ENCODE measurements around the gene RHCE. TPM values are rescaled to one million over a fixed set of nuclear protein-coding genes. Genes with fewer than 3 reads are reported as not detected.
A peak's percentile ranks its signal among the peaks of the same experiment; 100 is the strongest.
"Not testable (repeated sequence)": the region's sequence is repeated elsewhere in the genome, so short reads cannot be mapped to it uniquely, and the experiment has no call there.

Gene RHCE
- total RNA-seq, 2 donors from 2014 or later = 0.64 TPM; not detected in 1

DNA sequence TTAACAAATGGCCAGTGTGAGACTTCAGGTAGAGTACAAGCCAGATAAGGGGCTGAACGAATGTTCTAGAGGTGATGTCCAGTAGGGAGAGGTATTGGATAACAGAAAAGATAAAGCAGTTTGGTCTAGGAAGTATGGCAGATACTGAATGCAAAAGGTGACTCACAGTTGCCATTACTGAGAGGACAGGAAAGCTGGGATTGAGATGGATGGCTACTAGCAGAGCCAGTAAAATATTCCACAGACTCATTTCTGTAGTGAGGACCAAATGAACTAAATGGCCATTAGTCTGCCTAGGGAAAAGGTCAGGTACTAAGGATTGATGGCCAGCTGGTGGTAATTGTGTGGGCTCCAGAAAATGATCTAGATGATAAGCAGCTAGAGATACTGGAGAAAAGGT is 21.6 kb upstream of the RHCE start:
- DNase-seq (ENCODE audit: low spot score in 2 of 2) = no peak
- peak overlapping the region in 1 of 2 donors; percentile 52 for H3K27ac Mint-ChIP-seq
- peak in 1 of 2 donors; percentile 67 for ATAC-seq
- H3K36me3 Mint-ChIP-seq = peaks cover 0 to 8% of the 10 kb centered on the region in 2 donors
- no peaks in the 10 kb centered on the region for H3K9me3 Mint-ChIP-seq

DNA sequence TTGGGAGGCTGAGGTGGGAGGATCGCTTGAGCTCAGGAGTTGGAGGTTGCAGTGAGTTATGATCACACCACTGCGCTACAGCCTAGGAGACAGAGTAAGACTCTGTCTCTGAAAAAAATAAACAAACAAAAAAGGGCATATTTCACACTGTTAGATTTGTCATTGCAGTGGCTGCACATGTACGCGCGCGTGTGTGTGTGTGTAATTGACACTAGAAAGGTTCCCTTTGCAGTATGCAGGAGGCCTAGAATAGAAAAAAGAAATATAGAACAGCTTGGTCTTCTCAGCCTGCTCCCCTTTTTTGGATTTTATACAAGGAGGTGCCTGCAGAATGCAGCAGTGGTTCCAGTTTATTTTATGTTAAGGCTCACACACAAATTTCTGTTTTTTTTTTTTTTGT is 18.7 kb upstream of the RHCE start:
- ATAC-seq (no peak), DNase-seq (ENCODE audit: low spot score in 2 of 2) (no peak)
- Mint-ChIP-seq H3K27ac (no peak overlapping the region), H3K36me3 (peaks cover 0 to 8% of the 10 kb centered on the region in 2 donors), H3K9me3 (no peaks in the 10 kb centered on the region)

DNA sequence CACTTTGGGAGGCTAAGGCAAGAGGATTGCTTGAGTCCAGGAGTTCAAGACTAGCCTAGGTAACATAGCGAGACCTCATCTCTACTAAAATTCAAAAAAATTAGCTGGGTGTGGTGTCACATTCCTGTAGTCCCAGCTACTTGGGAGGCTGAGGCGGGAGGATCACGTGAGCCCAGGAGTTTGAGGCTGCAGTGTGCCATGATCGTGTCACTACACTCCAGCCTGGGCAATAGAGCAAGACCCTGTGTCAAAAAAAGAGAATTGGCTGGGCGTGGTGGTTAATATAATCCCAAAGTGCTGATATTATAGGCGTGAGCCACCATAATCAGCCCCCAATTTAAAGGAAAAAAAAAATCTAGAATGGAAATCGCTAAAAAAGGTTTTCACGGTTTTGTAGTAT is 17.0 kb upstream of the RHCE start:
- ATAC-seq (no peak), DNase-seq (ENCODE audit: low spot score in 2 of 2) (no peak)
- Mint-ChIP-seq H3K36me3 (no peaks in the 10 kb centered on the region), H3K9me3 (no peaks in the 10 kb centered on the region), H3K27ac (no peak overlapping the region)

DNA sequence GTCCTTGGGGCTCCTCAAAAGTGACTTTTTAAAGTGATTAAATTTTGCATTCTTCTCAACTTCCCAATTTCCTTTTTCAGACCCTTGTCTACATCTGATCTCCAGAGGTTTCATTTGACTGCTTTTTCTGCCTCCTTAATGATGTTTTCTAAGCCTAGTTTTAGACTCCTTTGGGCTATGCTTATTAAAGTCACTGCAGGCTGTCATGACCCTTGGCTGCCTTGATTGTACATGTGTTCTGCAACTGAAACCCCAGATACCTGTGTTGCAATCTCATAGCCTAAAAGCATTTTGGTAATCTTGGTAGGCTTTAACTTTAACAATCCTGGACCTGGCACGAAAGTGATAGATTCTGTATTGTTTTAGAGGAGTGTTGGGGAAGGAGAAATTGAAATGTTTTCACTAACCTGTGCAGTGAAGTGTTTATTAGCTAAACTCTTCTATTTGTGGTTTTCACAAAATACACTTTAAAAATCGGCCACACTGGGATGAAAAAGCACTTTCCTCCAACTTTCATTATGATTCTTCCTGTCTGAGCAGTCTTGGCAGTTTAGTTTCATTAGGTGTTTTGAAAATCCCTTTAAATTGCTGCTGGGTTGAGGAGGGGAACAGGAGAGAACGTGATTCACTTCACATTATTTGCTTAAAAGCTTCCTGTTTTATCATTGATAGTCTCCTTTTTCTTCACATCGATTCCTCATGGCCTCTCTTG is 14.9 kb upstream of the RHCE start:
- Mint-ChIP-seq H3K9me3 (no peaks in the 10 kb centered on the region), H3K27ac (peak overlapping the region; percentile 6 to 80), H3K36me3 (peaks cover 0 to 1% of the 10 kb centered on the region in 2 donors)
- ATAC-seq = peak; percentile 34 to 71
- DNase-seq (ENCODE audit: low spot score in 2 of 2) = no peak

DNA sequence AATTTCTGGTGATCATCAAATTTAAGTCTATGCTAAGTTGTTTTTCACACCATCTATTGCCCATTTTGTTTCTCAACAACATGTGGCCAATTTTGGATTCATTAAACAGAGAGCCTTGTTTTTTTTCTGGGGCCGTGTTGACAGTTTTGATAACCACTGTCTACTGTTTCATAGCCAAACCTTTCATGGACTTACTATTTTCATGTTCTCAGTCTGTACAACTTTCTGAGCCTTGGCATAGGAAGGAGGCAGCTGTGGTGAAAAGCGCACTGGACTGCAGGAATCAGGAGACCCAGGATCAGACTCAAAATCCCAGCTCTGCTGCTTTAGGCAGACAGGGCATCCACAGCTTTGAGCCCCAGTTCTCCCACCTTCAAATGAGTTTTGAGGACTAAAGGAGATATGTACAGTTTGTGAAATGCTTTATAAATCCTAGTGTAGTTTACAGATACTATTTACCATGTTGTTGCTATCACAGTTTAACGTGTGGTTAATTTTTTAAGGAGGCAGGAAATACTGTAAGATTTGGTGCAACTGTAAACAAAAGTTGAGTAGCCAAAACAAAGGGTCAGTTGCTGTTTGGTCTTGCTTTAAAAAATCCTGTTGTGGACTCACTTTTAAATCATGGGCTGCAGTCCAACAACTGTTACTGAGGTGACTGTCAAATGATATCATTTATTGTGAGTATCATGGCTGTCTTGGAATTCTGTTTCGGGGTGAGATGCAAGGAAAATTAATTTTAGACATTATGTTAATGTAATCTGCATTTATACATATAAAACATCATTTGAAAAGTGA is 13.0 kb upstream of the RHCE start:
- Mint-ChIP-seq H3K9me3 (no peaks in the 10 kb centered on the region), H3K27ac (no peak overlapping the region), H3K36me3 (peaks cover 0 to 5% of the 10 kb centered on the region in 2 donors)
- DNase-seq (ENCODE audit: low spot score in 2 of 2) (no peak), ATAC-seq (no peak)

DNA sequence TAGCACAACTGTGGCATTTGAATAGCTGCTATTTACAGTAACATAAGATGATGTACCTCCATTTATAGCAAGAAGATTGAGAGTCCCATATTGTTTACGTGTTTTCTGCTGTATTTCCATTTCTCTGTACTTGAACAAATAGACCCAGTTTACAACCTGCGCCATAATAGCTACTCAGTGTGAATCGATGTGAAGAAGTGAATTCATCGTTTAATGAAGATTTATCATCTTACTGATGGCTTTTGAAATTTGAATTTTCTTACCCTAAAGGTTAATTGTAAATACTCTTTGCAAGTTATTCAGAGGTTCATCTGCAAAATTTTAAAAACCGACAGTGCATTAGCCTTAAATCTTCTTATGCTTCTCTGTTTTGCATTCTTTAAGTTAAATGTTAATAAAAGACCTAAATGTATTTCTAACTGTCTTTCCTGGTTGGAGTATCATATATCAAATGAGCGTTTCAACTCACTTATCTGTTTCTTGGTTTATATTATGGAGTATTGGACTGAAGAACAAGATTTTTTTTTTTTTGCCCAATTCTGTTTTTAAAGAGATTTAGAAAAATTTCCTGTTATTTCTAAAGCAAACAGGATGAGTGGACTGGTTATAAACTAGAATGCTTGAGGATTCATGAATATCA is 12.2 kb upstream of the RHCE start:
- Mint-ChIP-seq H3K9me3 (no peaks in the 10 kb centered on the region), H3K27ac (no peak overlapping the region), H3K36me3 (peaks cover 0 to 5% of the 10 kb centered on the region in 2 donors)
- ATAC-seq (no peak), DNase-seq (ENCODE audit: low spot score in 2 of 2) (no peak)

DNA sequence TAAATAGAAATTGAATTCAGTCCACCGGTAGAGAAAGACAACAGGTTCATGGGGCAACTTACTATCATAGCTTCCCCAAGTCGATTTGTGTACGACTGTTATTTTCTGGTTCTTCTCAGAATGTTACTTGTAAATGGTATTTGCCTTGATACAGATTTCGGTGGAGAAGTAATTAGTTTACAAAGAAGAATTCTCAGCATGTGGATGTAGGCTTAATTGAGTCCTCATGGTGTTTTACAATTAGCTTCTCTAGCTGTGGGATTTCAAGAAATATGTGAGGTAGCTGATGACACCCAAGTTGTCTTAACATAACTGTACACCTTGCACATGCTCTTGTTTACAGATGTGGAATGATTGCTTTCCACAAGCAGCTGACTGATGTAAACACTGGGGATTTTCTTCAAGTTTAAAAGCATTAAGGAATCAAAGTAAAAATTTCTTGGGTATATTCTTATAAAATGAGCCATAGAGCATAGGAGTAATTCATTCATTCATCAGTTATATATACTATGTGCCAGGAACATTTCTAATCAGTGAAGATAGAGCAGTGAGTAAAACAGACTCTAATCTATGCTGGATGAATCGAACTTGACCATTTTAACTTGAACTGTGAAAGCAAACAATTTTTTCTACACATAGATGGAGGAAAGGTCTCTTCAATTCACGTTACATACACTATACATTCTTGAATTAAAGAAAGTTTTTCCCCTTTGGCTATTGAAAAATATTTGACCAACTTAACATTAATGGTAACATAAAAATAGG is 11.5 kb upstream of the RHCE start:
- ATAC-seq = no peak
- no peak for DNase-seq (ENCODE audit: low spot score in 2 of 2)
- Mint-ChIP-seq H3K9me3 (no peaks in the 10 kb centered on the region), H3K36me3 (peaks cover 0 to 5% of the 10 kb centered on the region in 2 donors), H3K27ac (peak overlapping the region; percentile 79 to 93)

DNA sequence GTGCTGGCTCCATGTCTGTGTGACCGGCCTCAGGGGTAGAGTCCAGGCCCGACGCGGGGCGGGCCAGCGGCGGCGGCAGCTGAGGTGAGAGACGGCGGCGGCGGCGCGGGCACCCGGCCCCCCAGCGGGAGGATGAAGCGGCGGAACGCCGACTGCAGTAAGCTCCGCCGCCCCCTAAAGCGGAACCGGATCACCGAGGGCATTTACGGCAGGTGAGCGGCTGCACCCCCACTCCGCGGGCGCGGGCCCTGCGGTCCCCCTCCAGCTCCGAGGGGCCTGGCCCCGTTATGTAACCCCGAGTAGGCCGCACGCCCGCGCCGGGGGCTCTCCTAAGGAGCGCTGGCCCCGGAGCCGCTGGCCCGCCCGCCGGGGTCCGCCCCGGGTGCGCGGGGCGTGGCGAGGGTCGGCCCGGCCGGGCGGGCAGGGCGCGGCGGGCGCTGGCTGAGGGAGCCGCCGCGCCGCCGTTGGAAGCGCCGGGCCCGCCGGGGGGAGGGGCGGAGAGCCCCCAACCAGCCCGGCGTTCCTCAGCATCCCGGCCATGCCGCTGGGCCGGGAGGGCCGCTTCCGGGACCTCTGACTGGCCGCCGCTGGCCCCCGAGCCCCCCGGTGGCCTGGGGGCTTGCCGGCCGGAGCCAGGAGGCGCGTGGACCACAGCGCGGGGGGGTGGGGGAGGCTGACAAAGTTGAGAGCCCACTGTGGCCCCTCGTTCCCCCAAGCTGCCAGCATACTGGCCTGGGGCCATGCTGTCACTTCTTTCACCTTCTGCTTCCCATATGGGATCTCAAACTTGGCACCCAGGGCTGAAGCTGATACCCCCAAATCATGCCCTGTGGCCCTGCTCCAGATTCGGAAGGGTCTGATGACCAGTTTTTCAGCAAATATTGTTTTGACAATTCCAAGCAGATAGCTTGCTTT is 10.6 kb upstream of the RHCE start:
- DNase-seq (ENCODE audit: low spot score in 2 of 2) (peak in 1 of 2 donors; percentile 65), ATAC-seq (peak in 1 of 2 donors; percentile 40)
- H3K27ac Mint-ChIP-seq = peak overlapping the region; percentile 93 to 99
- H3K9me3 Mint-ChIP-seq = no peaks in the 10 kb centered on the region
- H3K36me3 Mint-ChIP-seq = peaks cover 0 to 5% of the 10 kb centered on the region in 2 donors

DNA sequence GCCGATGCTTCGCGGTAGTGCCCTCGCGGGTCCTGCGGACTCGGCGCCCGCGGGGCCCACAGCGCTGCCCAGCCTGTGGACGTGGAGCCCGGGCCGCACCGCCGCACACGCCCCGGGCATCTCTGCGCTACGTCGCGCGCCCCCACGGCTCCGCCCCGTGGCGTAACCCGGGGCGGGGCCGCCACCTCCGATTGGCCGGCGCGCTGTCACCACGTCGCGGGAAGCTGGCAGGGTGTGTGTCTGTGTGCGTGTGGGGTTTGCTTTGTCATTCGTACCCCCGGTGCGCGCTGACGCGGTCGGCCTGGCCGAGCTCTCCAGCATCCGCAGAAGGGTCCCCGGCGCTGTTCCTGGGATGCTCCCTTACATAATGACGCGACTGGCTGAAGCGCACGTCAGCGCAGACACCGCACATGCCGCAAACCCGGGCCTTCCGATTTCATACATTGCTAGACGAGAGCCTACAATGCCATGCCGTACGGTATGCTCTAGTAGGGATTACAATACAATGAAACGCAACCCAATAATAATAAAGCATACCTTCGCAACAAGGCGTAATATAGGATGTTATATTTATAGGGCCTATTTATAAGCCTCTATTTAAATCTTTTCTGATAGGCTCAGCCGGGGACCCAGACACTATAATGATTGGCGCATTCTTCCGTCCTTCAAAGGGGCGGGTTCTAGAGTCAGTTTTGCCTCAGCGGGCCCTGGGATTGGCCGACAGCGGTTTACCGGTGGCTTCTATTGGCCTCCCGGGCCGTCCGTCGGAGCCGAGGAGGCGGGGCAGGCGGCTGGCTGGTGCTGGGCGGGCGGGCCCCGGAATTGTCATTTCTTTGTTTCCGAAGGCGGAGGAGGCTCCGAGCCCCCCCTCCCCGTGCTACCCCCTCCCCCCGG is 9.7 kb upstream of the RHCE start, which contains the start of gene MACO1:
MACO1 (plus strand) TSS at position 825 of the 894 bp plus-strand sequence. CDS start 202 bp downstream, outside the sequence.
- Mint-ChIP-seq H3K36me3 (peaks cover 0 to 5% of the 10 kb centered on the region in 2 donors), H3K27ac (peak within 1 kb of the TSS; percentile 99 to 100), H3K9me3 (no peaks in the 10 kb centered on the region)
- DNase-seq (ENCODE audit: low spot score in 2 of 2) = peak; percentile 97 to 99
- peak; percentile 91 to 92 for ATAC-seq

DNA sequence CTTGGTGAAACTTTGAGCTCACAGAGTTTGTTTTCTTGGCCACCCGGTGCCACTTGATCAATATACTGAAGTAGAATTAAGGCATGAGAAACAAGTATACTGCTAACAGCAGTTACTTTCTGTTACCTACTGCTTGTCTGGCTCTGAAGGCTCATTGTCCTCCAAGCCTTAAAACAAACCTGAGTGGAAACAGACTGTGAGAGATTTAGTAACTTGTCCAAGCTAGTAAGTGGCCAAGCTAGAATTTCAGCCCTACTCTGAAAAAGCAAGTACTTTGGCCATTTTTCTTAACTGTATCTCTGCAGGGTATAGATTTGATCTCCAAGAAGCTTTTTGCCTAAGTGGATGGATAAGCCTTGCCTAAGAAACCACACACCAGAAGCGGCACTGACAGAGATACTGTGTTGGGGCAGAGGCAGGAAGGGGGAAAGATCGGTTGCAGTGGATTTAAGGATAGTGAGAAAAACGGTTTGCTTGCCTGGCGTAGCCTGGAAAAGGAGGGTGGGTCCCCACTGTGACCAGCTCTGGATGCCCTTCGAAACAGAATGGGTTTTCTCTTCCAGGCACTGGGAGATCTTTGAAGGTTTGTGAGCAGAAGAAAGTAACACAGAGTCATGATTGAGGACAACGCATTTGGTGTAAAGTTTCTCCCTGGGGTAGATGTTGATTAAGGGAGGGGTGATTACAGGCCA is 8.0 kb upstream of the RHCE start:
- Mint-ChIP-seq H3K27ac (peak overlapping the region in 1 of 2 donors; percentile 0), H3K9me3 (no peaks in the 10 kb centered on the region), H3K36me3 (peaks cover 0 to 5% of the 10 kb centered on the region in 2 donors)
- no peak for ATAC-seq
- no peak for DNase-seq (ENCODE audit: low spot score in 2 of 2)

DNA sequence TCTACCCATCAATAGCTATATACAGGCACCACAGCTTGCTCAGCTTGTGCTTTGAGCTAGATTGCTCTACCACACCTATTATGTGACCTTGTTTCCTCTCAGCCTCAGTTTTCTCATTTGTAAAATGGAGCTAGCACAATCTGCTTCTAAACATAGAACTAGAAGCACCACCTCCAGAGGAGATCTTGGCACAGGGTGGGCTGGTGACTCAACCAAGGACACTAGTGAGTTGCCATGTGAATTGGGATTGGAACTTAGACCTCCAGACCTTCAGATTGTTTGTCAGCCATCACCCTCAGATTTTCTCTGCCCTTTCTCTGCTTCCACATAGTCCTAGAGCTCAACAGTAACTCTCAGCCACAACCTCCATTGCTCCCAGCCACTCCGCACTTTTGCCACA is 7.1 kb upstream of the RHCE start:
- no peaks in the 10 kb centered on the region for H3K9me3 Mint-ChIP-seq
- ATAC-seq (no peak), DNase-seq (ENCODE audit: low spot score in 2 of 2) (no peak)
- no peak overlapping the region for H3K27ac Mint-ChIP-seq
- H3K36me3 Mint-ChIP-seq = peaks cover 0 to 5% of the 10 kb centered on the region in 2 donors

DNA sequence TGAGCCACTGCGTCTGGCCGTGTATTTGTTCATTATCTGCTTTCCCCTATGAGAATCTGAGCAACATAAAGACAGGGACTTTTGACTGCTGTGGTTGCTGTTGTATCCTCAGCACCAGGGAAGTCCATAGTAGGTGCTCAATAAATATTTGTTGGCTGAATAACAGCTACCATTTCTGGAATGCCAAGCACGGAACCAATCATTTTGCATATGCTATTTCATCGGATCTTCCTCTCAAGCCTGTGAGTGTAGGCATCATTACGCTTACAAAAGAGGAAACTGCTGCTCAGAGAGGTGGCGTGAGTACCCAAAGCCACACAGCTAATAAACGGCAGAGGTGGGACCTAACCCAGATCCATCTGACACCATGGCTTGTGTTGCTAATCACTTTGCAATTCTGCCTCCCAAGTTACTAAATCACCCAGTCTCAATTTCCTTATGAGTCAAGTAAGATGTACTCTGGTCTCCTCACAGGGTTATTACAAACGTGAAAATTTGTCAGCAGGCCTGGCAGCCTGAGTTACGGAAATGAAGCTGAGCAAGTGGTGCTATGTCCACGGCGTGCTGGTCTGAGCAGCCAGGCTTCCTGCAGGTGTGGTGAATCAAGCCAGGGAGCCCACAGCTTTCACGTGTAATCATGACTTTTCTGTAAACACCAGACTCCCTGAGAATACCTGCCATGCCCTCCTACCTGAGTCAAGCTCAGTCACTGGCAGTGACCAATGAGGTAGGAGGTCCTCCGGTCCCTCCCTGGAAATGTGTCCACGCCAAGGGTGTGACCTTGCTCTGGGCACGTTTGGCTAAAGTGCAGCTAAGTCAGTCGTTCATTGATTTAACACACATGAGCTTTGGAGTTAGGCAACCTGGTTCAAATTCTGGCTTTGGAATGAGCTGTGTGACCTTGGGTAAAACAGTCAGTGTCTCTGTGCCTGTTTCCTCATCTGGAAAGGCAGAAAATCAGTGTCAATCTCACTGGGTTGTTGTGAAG is 4.8 kb upstream of the RHCE start:
- no peak overlapping the region for H3K27ac Mint-ChIP-seq
- H3K36me3 Mint-ChIP-seq = peaks cover 0 to 3% of the 10 kb centered on the region in 2 donors
- DNase-seq (ENCODE audit: low spot score in 2 of 2) (no peak), ATAC-seq (no peak)
- no peaks in the 10 kb centered on the region for H3K9me3 Mint-ChIP-seq

DNA sequence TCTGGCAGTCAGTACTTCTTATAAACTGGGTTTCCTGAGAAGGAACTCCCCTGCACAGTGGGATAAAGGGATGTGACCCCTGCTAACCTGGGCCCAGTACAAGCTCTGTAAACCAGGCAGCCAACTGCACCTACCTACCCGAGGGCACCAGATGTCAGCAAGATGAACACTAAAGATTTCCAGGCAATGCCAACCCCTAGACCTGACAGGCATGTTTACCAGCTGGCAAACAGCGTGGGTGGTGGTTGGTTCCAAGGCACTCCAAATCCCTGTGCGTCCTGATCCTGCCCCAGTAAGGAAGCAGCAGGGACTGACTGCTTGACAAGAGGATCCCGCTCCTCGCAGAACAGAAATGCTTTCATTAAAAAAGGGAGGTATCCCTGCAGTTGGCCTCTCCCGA is 2.6 kb upstream of the RHCE start:
- not testable (repeated sequence) for H3K9me3 Mint-ChIP-seq, H3K36me3 Mint-ChIP-seq, H3K27ac Mint-ChIP-seq

More for the DNA sequence above, 2.6 kb upstream of the RHCE start:
- not testable (repeated sequence) for DNase-seq (ENCODE audit: low spot score in 2 of 2); ATAC-seq
